Activated CD8-positive, alpha-beta memory T cell treated with anti-CD3 and anti-CD28 coated beads, Interleukin-2, amount 50 U/mL, for 4 hours (primary cell): ENCODE results near the gene SLC34A1.
"Not testable (repeated sequence)": the region's sequence is repeated elsewhere in the genome, so short reads cannot be mapped to it uniquely, and the experiment has no call there.

ENCODE experiments used
- DNase-seq: peaks from one replicate; pipeline ENCODE4 v3.0.0-alpha.2; 2020

Gene SLC34A1

DNA sequence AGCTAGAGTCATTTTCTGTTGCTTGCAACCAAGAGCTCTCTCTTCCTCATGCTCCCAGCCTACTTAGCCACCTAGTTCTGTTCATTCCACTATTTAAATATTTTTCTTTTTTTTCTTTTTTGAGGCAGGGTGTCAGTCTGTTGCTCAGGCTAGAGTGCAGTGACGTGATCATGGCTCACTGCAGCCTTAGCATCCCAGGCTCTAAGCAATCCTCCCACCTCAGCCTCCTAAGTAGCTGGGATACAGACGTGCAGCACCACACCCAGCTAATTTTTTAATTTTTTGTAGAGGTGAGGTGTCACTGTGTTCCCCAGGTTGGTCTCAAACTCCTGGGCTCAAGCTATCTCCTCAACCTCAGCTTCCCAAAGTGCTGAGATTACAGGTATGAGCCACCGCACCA is 30.2 kb downstream of the SLC34A1 start:
- DNase-seq, result no peak

DNA sequence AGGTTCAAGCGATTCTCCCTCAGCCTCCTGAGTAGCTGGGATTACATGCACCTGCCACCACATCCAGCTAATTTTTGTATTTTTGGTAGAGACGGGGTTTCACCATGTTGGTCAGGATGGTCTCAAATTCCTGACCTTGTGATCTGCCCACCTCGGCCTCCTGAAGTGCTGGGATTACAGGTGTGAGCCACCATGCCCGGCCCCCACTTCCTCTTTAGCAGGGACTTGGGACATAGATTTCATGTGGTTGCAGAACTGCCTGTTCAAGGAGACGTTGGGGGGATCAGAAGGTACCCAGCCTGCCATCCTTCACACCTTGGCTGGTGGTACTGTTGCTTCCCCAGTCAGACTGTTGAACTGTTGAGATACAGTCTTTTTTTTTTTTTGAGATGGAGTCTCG is 32.8 kb downstream of the SLC34A1 start:
- DNase-seq, result not testable (repeated sequence)

DNA sequence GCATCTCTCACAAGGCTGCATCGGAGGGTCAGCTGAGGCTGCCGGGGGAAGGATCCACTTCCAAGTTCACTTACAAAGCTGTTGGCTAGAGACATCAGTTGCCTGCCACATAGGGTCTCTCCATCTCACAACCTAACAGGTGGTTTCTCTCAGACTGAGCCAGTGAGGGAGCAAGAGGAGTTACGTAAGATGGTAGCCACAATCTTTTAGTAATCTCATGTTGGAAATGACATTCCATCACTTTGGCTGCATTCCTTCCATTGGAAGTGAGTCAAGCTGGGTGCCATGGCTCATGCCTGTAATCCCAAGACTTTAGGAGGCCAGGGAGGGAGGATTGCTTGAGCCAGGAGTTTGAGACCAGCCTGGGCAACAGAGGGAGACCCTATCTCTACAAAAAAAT is 34.8 kb downstream of the SLC34A1 start:
- DNase-seq, result no peak

DNA sequence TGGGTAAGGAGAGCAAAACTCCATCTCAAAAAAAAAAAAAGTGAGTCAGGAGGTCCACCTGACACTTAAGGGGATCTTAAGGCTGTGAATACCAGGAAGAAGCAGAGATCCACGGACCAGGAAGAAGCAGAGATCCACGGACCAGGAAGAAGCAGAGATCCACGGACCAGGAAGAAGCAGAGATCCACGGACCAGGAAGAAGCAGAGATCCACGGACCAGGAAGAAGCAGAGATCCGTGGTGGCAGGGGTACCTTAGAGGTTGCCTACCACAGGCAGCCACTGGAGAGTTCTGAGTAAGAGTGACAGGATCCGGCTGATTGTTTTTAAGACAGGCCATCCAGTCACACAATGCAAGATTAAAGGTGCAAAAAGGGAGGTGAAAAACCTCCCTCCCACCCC is 36.2 kb downstream of the SLC34A1 start:
- not testable (repeated sequence) for DNase-seq

- DNase-seq, result no peak
Measured at GRCh38 chr5:177421062-177421798, 37.0 kb downstream of the SLC34A1 start.

DNA sequence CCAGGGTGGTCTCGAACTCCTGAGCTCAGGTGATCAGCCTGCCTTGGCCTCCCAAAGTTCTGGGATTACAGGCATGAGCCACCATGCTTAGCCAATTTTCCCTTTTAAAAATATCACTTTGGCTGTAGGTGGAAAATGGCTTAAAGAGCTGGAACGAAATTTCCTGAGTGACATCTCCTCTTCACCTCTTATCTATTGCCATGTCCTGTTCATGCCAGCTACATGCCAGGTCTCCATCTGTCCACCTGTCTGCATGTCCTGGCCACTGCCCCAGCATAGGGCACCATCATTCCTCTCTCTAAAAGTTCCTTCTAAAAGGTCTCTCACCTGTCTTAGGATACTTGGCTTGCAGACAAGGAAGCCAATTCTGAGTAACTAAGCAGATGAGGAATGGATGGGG is 39.4 kb downstream of the SLC34A1 start:
- no peak for DNase-seq

- no peak for DNase-seq
Measured at GRCh38 chr5:177425196-177425800, 41.1 kb downstream of the SLC34A1 start.

GRCh38 chr5:177425801-177426565 is 41.7 kb downstream of the SLC34A1 start:
- DNase-seq, result peak; percentile 99

DNA sequence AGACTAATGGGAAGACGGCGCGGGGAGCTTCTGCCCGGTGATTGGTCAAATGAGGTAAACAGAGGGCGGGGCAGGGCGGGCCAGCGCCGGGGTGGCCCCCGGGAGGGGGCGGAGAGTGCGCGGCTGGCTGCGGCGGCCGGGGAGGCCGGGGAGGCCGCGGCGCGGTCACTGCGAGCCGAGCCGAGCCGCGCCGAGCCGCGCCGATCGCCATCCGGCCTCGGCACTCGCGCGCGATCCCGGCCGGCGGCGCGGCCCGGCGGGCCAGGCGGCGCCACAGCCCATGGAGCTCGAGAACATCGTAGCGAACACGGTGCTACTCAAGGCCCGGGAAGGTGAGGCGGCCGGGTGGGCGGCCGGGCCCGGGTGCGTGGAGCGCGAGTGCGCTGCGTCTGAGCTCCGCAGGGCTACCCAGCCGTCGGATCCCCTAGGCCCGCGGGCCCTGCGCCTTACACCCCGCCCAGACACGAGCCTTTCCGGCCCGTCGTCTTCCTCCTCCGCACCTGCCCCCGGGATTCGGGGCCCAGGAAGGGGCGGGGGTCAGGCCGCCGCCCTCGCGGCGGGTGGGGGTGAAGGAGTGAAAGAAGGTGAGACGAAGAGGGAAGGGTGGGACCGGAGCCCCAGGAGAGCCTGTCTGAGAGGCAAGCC is 42.5 kb downstream of the SLC34A1 start, which contains the start of gene GRK6:
Gene GRK6 (plus strand): TSS at position 111 of the 645 bp plus-strand sequence. CDS start 170 bp downstream, at position 281.
- DNase-seq, result peak; percentile 67

- DNase-seq, result no peak
Measured at GRCh38 chr5:177427211-177427822, 43.1 kb downstream of the SLC34A1 start.

DNA sequence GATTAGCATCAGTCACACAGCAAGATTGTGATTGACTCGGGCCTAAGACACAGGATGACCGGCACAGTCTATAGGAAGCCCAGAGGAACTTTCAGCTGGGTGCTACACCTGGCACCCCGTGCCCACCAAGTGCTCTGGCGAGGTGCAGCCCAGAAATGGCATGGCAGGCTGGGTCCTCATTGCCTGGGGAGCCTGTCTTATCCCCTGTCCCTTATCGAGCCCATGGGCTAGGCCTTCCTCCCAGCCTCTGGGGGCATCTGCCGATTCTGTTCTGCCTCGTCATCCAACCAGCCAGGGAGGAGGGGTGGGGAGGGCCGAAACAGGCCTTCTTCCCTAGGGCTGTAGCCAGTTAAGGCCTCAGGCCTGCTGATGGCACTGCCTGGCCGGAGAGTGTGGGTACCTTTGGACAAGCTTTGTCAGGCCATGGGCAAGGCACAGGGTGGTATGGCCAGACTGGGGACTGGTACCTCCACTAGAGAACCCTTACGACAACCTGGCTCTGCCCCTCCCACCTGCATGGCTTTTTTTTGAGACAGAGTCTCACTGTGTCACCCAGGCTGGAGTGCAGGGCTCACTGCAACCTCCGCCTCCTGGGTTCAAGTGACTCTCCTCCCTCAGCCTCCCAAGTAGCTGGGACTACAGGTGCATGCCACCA is 43.8 kb downstream of the SLC34A1 start:
- no peak for DNase-seq

DNA sequence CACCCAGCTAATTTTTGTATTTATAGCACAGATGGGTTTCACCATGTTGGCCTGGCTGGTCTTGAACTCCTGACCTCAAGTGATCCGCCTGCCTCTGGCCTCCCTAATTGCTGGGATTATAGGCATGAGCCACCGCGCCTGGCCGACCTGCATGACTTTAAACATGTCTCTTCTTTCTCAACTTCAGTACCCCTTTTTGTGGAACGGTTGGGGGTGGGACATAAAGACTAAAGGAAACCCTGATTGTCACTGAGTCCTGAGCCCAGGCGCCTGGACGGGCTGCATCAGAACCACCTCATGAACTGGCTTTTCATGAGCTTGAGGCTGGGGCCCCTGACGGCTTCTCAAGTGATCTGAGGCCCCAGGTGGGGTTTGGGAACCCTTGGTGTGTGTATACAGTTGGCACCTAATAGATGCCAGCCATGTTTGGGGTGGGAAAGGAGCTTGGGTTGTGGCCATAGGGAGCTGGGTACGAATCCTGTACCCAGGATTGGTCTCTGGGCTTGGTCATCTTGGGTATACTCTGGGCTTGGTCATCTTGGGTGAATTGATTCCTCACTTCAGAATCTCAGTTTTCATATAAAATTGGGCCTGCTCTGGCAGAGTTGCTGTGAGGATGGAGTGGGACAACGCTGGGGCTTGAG is 44.5 kb downstream of the SLC34A1 start:
- no peak for DNase-seq

DNA sequence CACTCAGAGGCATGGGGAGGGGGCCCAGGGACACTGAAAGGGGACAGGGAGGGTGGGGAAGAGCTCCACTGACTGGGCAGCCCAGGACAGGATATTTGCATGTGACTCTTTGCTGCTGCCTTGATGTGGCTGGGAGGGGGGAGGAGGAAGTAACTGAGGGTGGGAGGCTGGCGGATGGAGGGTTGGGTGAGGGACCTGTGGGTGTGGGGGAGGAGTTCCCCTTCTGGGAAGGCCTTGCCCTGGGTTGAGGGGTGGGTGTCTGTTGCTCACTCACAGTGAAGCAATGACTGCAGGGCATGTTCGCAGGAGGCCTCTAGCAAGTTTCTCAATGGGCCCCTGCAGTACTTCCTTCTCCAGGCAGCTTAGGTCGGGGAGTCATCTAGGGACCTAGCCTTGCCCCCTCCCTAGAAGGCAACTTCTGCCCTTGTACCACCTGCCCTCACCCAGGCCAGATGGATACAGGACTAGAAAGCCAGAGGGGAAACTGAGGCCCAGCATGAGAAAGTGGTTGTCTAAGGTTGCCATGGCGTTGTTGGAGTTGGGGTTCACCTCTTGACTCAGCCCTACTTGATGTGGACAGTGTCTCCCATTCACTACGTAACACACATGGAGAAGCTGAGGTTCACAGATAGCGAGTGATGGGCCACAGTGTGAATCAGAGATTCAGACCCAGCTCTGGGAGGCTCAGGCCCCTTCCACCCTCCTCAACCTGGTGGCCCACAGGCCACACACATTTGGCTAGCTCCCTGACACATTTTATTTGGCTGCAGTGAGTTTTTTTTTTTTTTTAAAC is 45.2 kb downstream of the SLC34A1 start:
- peak; percentile 84 for DNase-seq

GRCh38 chr5:177430140-177430951 is 46.1 kb downstream of the SLC34A1 start:
- DNase-seq, result no peak

DNA sequence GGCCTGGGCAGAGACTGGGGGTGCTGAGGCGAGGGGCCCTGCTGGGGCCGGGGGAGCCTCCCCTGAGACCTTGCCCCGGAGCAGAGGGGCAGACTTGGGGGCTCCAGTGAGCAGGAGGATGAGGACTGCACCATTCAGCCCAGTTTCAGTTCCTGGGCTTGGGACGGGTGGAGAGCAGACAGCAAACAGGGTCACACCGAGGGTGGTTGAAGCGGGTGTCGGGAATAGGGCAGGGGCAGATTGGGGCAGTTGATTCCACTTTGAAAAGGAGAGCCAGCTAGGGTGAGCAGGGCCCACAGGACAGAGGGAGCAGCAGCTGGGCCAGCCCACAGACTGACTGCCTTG is 46.7 kb downstream of the SLC34A1 start:
- DNase-seq, result no peak

GRCh38 chr5:177431317-177432142 is 47.3 kb downstream of the SLC34A1 start:
- DNase-seq, result peak; percentile 45

GRCh38 chr5:177432143-177432838 is 48.1 kb downstream of the SLC34A1 start:
- no peak for DNase-seq

GRCh38 chr5:177432839-177433657 is 48.8 kb downstream of the SLC34A1 start:
- no peak for DNase-seq
